Activated CD8-positive, alpha-beta memory T cell treated with anti-CD3 and anti-CD28 coated beads, Interleukin-2, amount 10 ng/mL, durations not matched to agents 7 days and 5 days (primary cell): Measurements from ENCODE around the gene FHOD1. TPM values are rescaled to one million over a fixed set of nuclear protein-coding genes. Genes with fewer than 3 reads are reported as not detected.

Experiments
- ATAC-seq: fragments of 150-1000 bp; cut with Tn5 transposase; one replicate; pipeline ENCODE4 v1.10.0; 2021; ENCODE audit warnings: moderate library complexity
- CTCF ChIA-PET: fragments of 350-600 bp; sonication (Branson Sonifier 250); formaldehyde crosslinking; loops from one replicate; lab custom pipeline; 2021; ENCODE audit warnings: antibody characterized with exemption; lab: Charles Lee
- DNase-seq: peaks from one replicate; pipeline ENCODE4 v3.0.0-alpha.2; 2020
- H3K27ac Mint-ChIP-seq: one replicate; pipeline ENCODE4 v1.8.0; 2021; ENCODE audit warnings: mild to moderate bottlenecking, mixed read lengths
- H3K27me3 Mint-ChIP-seq: one replicate; pipeline ENCODE4 v1.8.0; 2021; ENCODE audit warnings: mixed read lengths
- H3K36me3 Mint-ChIP-seq: one replicate; pipeline ENCODE4 v1.8.0; 2021; ENCODE audit warnings: mild to moderate bottlenecking, mixed read lengths
- H3K4me1 Mint-ChIP-seq: one replicate; pipeline ENCODE4 v1.8.0; 2021; ENCODE audit warnings: mixed read lengths
- H3K4me3 Mint-ChIP-seq: one replicate; pipeline ENCODE4 v1.8.0; 2021; ENCODE audit warnings: mild to moderate bottlenecking, moderate library complexity, mixed read lengths
- H3K9me3 Mint-ChIP-seq: one replicate; pipeline ENCODE4 v1.8.0; 2022; ENCODE audit warnings: low read depth, mixed read lengths
- total RNA-seq, 2 experiments: library from RNA; stranded (reverse); gene quantifications; one replicate each; pipeline ENCODE4 v1.2.3, GENCODE V29; 2021

FHOD1 gene
- total RNA-seq, 2 experiments from 2014 or later = 101 to 111 TPM

GRCh38 chr16:67242138-67242730, 5.0 kb downstream of the FHOD1 start:
- no peaks in the 10 kb centered on the region for H3K27me3 Mint-ChIP-seq
- peaks cover 39% of the 10 kb centered on the region for H3K4me1 Mint-ChIP-seq
- peak overlapping the region; percentile 66 for H3K27ac Mint-ChIP-seq
- no peak for ATAC-seq
- peaks cover 11% of the 10 kb centered on the region for H3K36me3 Mint-ChIP-seq
- CTCF ChIA-PET = interaction anchor here (0.5 to 1.9 kb wide), 5 partner anchors 11 to 72 kb away, joined by 3 to 5 read pairs (median 3); partner anchors contain the start of genes NOL3 and TMEM208
- H3K4me3 Mint-ChIP-seq = no peak overlapping the region
- no peaks in the 10 kb centered on the region for H3K9me3 Mint-ChIP-seq
- no peak for DNase-seq

DNA sequence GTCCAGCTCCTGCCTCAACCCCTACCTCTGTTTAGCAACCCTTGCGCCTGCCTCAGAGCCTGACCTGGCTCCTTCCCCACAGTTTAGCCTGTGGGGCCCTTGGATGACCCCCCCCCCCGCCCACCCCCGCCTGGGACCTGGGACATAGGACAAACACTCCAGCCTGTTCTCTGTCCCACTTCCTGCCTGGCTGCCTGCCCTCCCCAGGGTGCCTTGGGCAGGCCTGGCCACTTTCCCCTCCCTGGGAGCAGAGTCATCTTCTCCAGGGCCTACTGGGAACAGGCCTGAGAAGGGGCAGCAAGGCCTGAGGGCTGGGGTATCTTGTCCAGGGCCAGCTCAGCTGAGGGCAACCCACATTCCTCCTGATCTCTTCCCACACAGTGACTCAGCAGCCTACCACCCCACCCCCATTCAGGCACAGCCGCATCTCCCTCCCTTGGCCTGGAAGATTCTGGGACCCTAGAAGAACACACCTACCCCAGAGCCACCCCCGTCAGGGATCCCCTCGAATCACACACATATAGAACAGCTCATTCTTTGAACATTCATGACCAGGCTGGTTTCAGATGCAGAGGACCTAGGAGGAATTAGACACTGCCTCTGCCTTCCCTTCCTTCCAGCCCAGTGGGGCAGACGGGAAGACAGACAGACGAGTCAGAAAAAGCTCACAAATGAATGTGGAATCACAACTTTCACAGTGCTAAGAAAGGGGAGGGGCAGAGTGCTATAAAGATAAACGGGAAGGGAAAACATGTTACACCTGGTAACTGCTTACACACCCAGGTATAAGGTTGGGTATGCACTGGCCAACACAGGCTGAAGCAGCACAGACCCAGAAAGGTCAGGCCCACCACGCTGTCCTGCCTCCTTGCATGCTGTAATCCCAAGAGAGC, 6.0 kb downstream of the FHOD1 start:
- CTCF ChIA-PET = interaction anchor here (1.1 to 1.9 kb wide), 2 partner anchors 14 to 71 kb away, joined by 3 to 5 read pairs; partner anchors contain the start of genes NOL3 and TMEM208
- H3K4me3 Mint-ChIP-seq = no peak overlapping the region

GRCh38 chr16:67240506-67240905, 6.8 kb downstream of the FHOD1 start:
- no peaks in the 10 kb centered on the region for H3K27me3 Mint-ChIP-seq
- H3K9me3 Mint-ChIP-seq = no peaks in the 10 kb centered on the region
- ATAC-seq = no peak
- peaks cover 42% of the 10 kb centered on the region for H3K4me1 Mint-ChIP-seq
- peak overlapping the region; percentile 15 for H3K27ac Mint-ChIP-seq
- no peak overlapping the region for H3K4me3 Mint-ChIP-seq
- H3K36me3 Mint-ChIP-seq = peaks cover 20% of the 10 kb centered on the region
- DNase-seq = no peak
- CTCF ChIA-PET = interaction anchor here (3.2 kb wide), 1 partner anchor 13 kb away, joined by 16 read pairs; the partner anchor contains the start of gene TMEM208

More for the DNA sequence above, 6.0 kb downstream of the FHOD1 start:
- Mint-ChIP-seq H3K27me3 (no peaks in the 10 kb centered on the region), H3K4me1 (peaks cover 40% of the 10 kb centered on the region), H3K9me3 (no peaks in the 10 kb centered on the region), H3K27ac (peak overlapping the region; percentile 48), H3K36me3 (peaks cover 17% of the 10 kb centered on the region)
- no peak for DNase-seq
- ATAC-seq = no peak

GRCh38 chr16:67238806-67239470, 8.3 kb downstream of the FHOD1 start:
- no peaks in the 10 kb centered on the region for H3K27me3 Mint-ChIP-seq
- H3K27ac Mint-ChIP-seq = no peak overlapping the region
- H3K4me1 Mint-ChIP-seq = peaks cover 26% of the 10 kb centered on the region
- H3K4me3 Mint-ChIP-seq = no peak overlapping the region
- peaks cover 20% of the 10 kb centered on the region for H3K36me3 Mint-ChIP-seq
- CTCF ChIA-PET = interaction anchor here (3.2 kb wide), 1 partner anchor 11 kb away, joined by 16 read pairs; the partner anchor contains the start of gene TMEM208
- ATAC-seq = no peak
- no peak for DNase-seq
- H3K9me3 Mint-ChIP-seq = no peaks in the 10 kb centered on the region

DNA sequence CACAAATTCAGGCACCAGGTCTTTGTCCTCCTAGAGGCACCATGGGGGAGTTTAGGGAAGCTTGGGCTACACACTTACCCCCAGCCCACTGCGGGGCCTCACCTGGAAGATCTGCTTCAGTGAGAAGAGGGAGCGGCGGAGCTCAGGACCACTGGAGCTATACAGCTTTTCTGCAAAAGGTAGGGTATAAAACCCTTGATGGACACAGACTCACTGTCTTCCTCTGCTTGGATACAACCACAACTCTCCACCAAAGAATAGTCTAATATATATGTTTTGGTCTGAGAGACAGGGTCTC, 9.1 kb downstream of the FHOD1 start:
- no peak overlapping the region for H3K27ac Mint-ChIP-seq
- CTCF ChIA-PET = interaction anchor here (1.5 to 3.2 kb wide), 2 partner anchors 11 to 15 kb away, joined by 3 to 16 read pairs; partner anchors contain the start of gene TMEM208

GRCh38 chr16:67237396-67238277, 9.6 kb downstream of the FHOD1 start:
- no peaks in the 10 kb centered on the region for H3K27me3 Mint-ChIP-seq

More for the DNA sequence above, 9.1 kb downstream of the FHOD1 start:
- peaks cover 20% of the 10 kb centered on the region for H3K36me3 Mint-ChIP-seq
- DNase-seq = no peak
- H3K4me3 Mint-ChIP-seq = no peak overlapping the region
- no peaks in the 10 kb centered on the region for H3K27me3 Mint-ChIP-seq
- ATAC-seq = no peak
- H3K4me1 Mint-ChIP-seq = peaks cover 21% of the 10 kb centered on the region
- H3K9me3 Mint-ChIP-seq = no peaks in the 10 kb centered on the region

DNA sequence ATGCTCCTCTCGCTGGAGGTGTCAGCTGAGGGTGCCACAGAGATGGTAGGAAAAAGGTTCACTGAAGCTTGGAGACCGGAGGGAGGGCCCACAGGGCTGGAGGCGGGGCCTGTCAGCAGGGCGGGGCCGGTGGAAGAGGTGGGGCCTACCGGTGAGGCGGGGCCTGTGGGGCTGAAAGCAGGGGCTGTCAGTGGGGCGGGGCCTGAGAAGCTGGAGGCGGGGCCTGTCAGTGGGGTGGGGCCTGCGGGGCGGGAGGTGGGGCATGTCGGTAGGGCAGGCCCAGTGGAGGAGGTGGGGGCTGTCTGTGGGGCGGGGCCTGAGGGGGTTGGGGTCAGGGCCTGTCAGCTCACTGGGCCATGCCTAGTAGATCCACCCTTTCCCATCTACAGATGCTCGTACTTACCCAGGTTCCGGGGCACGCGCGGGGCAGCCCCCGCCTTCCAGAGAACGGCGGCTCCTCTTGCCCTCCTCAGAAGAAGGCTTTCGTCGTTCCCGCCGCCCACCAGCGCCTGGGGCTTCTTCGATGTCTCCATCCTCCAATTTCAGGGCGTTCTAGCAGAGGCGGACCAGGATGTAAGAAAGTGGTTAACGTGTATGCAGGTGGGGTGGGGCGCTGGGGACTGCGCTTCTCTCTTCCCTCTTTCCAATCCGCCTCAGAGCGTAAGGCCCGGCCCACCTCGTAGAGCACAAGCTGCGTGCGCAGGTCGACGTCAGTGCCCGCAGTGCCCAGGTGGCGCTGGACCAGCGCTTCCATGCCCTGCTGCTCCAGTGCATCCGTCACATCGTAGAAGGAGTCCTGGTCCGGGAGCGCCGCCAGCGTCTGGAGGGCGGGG, 10.5 kb downstream of the FHOD1 start:
- Mint-ChIP-seq H3K9me3 (no peaks in the 10 kb centered on the region), H3K4me3 (peak overlapping the region; percentile 54), H3K27me3 (no peaks in the 10 kb centered on the region), H3K4me1 (peaks cover 15% of the 10 kb centered on the region), H3K36me3 (peaks cover 27% of the 10 kb centered on the region), H3K27ac (peak overlapping the region; percentile 88)
- CTCF ChIA-PET = interaction anchor here (1.2 to 1.5 kb wide), 2 partner anchors 10 to 13 kb away, joined by 3 to 6 read pairs; partner anchors contain the start of gene TMEM208
- peak; percentile 92 for ATAC-seq
- DNase-seq = peak; percentile 87

More at GRCh38 chr16:67237396-67238277, 9.6 kb downstream of the FHOD1 start:
- ATAC-seq (no peak), DNase-seq (no peak)
- CTCF ChIA-PET = interaction anchor here (1.5 to 3.2 kb wide), 2 partner anchors 10 to 14 kb away, joined by 3 to 16 read pairs; partner anchors contain the start of gene TMEM208
- Mint-ChIP-seq H3K9me3 (no peaks in the 10 kb centered on the region), H3K36me3 (peaks cover 21% of the 10 kb centered on the region), H3K4me3 (no peak overlapping the region), H3K4me1 (peaks cover 20% of the 10 kb centered on the region), H3K27ac (no peak overlapping the region)

DNA sequence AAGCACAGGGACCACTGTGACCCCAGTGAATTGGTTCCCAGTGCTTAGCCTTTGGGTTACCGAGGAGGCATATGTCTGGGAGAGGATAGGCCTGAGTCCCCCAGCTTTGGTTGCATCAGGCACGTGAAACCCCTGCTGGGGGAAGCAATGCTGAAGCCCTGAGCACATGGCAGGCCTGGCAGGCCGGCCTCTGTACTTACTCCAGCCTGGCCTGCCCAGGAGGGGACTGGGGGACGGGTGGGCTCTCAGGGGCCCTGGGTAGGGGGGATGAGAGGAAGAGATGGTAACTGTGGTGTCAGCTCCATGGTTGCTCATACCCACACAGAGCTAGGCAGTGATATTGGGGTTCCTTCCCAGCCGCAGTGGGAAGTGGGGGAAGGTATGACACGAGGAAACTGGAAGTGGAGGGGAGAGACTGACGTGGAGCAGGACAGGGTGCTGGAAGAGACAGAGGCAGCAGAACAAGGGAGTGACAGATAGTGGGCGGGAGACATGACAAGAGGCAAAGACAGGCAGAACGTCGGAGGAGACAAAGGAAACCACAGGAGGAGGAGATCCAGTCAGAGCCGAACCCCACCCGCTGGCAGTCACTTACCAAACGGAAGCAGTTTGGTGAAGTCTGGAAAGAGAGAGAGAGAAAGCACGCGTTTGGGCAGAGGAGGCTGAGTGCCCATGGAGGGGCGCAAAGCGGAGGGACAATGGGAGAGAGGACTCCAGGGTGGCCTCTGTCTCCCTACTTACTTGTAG, 11.3 kb downstream of the FHOD1 start:
- DNase-seq (peak; percentile 72), ATAC-seq (peak; percentile 62)
- CTCF ChIA-PET = interaction anchor here (0.7 to 1.2 kb wide), 2 partner anchors 9 to 89 kb away, joined by 3 to 6 read pairs; partner anchors contain the start of gene TMEM208
- H3K4me1 Mint-ChIP-seq = peaks cover 8% of the 10 kb centered on the region
- peaks cover 32% of the 10 kb centered on the region for H3K36me3 Mint-ChIP-seq
- H3K27me3 Mint-ChIP-seq = no peaks in the 10 kb centered on the region
- peak overlapping the region; percentile 54 for H3K4me3 Mint-ChIP-seq
- peak overlapping the region; percentile 88 for H3K27ac Mint-ChIP-seq
- no peaks in the 10 kb centered on the region for H3K9me3 Mint-ChIP-seq

GRCh38 chr16:67234180-67234597, 13.1 kb downstream of the FHOD1 start:
- CTCF ChIA-PET = no interaction called here
- Mint-ChIP-seq H3K27me3 (no peaks in the 10 kb centered on the region), H3K36me3 (peaks cover 44% of the 10 kb centered on the region)

GRCh38 chr16:67233596-67233995, 13.7 kb downstream of the FHOD1 start:
- Mint-ChIP-seq H3K4me1 (peaks cover 10% of the 10 kb centered on the region), H3K27me3 (no peaks in the 10 kb centered on the region), H3K9me3 (no peaks in the 10 kb centered on the region), H3K27ac (no peak overlapping the region), H3K4me3 (no peak overlapping the region), H3K36me3 (peaks cover 46% of the 10 kb centered on the region)
- CTCF ChIA-PET = no interaction called here
- no peak for ATAC-seq
- DNase-seq = no peak

More at GRCh38 chr16:67234180-67234597, 13.1 kb downstream of the FHOD1 start:
- H3K4me3 Mint-ChIP-seq = no peak overlapping the region
- no peaks in the 10 kb centered on the region for H3K9me3 Mint-ChIP-seq
- DNase-seq = no peak
- H3K27ac Mint-ChIP-seq = no peak overlapping the region
- ATAC-seq = no peak
- peaks cover 8% of the 10 kb centered on the region for H3K4me1 Mint-ChIP-seq
